Natural killer cell treated with Interleukin-12 subunit alpha and Interleukin-12 subunit beta and Interleukin-15 and Interleukin-18, amount 100 ng/mL, for 72 hours (primary cell): ENCODE results near the gene KRTAP2-3. TPM values are rescaled to one million over a fixed set of nuclear protein-coding genes. Genes with fewer than 3 reads are reported as not detected.

Source experiments
- ATAC-seq, 2 donors: fragments of 150-1000 bp; cut with Tn5 transposase in 1 of 2; sonication (Bioruptor Pico), chemical (Tn5 transposase) in 1 of 2; 2 replicates each; pipeline ENCODE4 v1.10.0; 2021
- DNase-seq: peaks from one replicate; pipeline ENCODE4 v3.0.0; 2022; ENCODE audit warnings: low spot score
- H3K27ac Mint-ChIP-seq, 2 donors: 1 replicate in 1 of 2; 2 replicates in 1 of 2; pipeline ENCODE4 v1.8.0; 2022; ENCODE audit warnings: mixed read lengths in 2 of 2, mild to moderate bottlenecking in 1 of 2, moderate library complexity in 1 of 2
- H3K27me3 Mint-ChIP-seq, 2 donors: 1 replicate in 1 of 2; 2 replicates in 1 of 2; pipeline ENCODE4 v1.8.0; 2022; ENCODE audit warnings: mixed read lengths in 2 of 2
- H3K36me3 Mint-ChIP-seq: one replicate; pipeline ENCODE4 v1.8.0; 2022; ENCODE audit warnings: mixed read lengths
- H3K4me1 Mint-ChIP-seq, 2 donors: 1 replicate in 1 of 2; 2 replicates in 1 of 2; pipeline ENCODE4 v1.8.0; 2022; ENCODE audit warnings: low read depth in 2 of 2, mixed read lengths in 2 of 2, mild to moderate bottlenecking in 1 of 2
- H3K4me3 Mint-ChIP-seq: one replicate; pipeline ENCODE4 v1.8.0; 2022; ENCODE audit warnings: mixed read lengths
- H3K9me3 Mint-ChIP-seq: 2 replicates; pipeline ENCODE4 v1.8.0; 2022; ENCODE audit warnings: mixed read lengths
- total RNA-seq, 2 donors: library from RNA; stranded (reverse); gene quantifications; one replicate each; pipeline ENCODE4 v1.2.3, GENCODE V29; 2022

KRTAP2-3 gene
- total RNA-seq, 2 donors from 2014 or later = not detected

- no peaks in the 10 kb centered on the region for H3K9me3 Mint-ChIP-seq
- no peak for DNase-seq
- H3K4me1 Mint-ChIP-seq = no peaks in the 10 kb centered on the region
- ATAC-seq = no peak
- no peak overlapping the region for H3K4me3 Mint-ChIP-seq
- H3K27me3 Mint-ChIP-seq = peaks cover 18 to 40% of the 10 kb centered on the region in 2 donors
- H3K36me3 Mint-ChIP-seq = no peaks in the 10 kb centered on the region
- no peak overlapping the region for H3K27ac Mint-ChIP-seq
These were observed 50.0 kb downstream of the KRTAP2-3 start for GRCh38 chr17:41009936-41010335.

DNA sequence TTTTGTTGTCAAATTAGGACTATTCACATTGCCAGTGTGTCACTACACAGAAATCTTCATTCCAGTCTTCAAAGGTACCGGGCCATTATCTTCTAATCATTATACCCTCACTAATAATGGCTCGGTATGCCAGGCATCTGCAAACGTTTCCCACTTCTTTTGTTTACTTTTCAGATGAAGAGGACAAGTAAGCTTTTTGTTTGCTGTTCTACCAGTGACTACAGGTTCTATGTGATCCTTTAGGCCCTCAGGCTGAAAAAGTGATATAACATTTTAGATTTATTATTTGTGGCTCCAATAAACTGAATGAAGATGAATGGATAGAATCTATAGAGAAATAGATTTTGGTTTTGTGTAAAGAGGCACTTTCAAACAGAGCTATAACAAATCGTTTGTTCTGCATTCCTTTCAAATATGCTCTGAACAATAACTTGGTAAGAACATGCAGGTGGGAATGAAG, 50.6 kb downstream of the KRTAP2-3 start:
- DNase-seq (no peak), ATAC-seq (no peak)
- Mint-ChIP-seq H3K4me3 (no peak overlapping the region), H3K4me1 (no peaks in the 10 kb centered on the region), H3K27ac (no peak overlapping the region), H3K9me3 (no peaks in the 10 kb centered on the region), H3K27me3 (peaks cover 15 to 41% of the 10 kb centered on the region in 2 donors), H3K36me3 (no peaks in the 10 kb centered on the region)

Other genes starting within 250 kb of the KRTAP2-3 start
- 10 to 100 TPM; 26.8 to 42.3 TPM for gene KRT10, start 237.5 kb downstream of the KRTAP2-3 start, total RNA-seq
- not detected for gene KRT12, start 192.9 kb downstream of the KRTAP2-3 start, total RNA-seq
- not detected for gene KRT20, start 174.9 kb downstream of the KRTAP2-3 start, total RNA-seq
- not detected for gene KRT23, start 122.5 kb downstream of the KRTAP2-3 start, total RNA-seq
- not detected for gene KRT39, start 93.2 kb downstream of the KRTAP2-3 start, total RNA-seq
- not detected for gene KRT40, start 75.8 kb downstream of the KRTAP2-3 start, total RNA-seq
- gene KRTAP3-3, start 66.0 kb downstream of the KRTAP2-3 start, total RNA-seq = not detected
- gene KRTAP3-2, start 60.2 kb downstream of the KRTAP2-3 start, total RNA-seq = not detected
- not detected for gene KRTAP3-1, start 51.0 kb downstream of the KRTAP2-3 start, total RNA-seq
- not detected for gene KRTAP1-5, start 32.9 kb downstream of the KRTAP2-3 start, total RNA-seq
- gene KRTAP1-4, start 29.9 kb downstream of the KRTAP2-3 start, total RNA-seq = not detected
- not detected for gene KRTAP1-3, start 25.2 kb downstream of the KRTAP2-3 start, total RNA-seq
- not detected for gene KRTAP1-1, start 18.7 kb downstream of the KRTAP2-3 start, total RNA-seq
- gene KRTAP2-1, start 12.8 kb downstream of the KRTAP2-3 start, total RNA-seq = not detected
- gene KRTAP2-2, start 4.9 kb downstream of the KRTAP2-3 start, total RNA-seq = not detected
- gene KRTAP2-4, start 5.8 kb upstream of the KRTAP2-3 start, total RNA-seq = not detected
- gene KRTAP4-7, start 24.0 kb upstream of the KRTAP2-3 start, total RNA-seq = not detected
- not detected for gene KRTAP4-8, start 38.0 kb upstream of the KRTAP2-3 start, total RNA-seq
- gene KRTAP4-16, start 42.1 kb upstream of the KRTAP2-3 start, total RNA-seq = not detected
- gene KRTAP4-9, start 45.3 kb upstream of the KRTAP2-3 start, total RNA-seq = not detected
- gene KRTAP4-11, start 58.3 kb upstream of the KRTAP2-3 start, total RNA-seq = not detected
- not detected for gene KRTAP4-12, start 64.1 kb upstream of the KRTAP2-3 start, total RNA-seq
- gene KRTAP4-6, start 80.4 kb upstream of the KRTAP2-3 start, total RNA-seq = not detected
- gene KRTAP4-5, start 89.7 kb upstream of the KRTAP2-3 start, total RNA-seq = not detected
- gene KRTAP4-4, start 100.6 kb upstream of the KRTAP2-3 start, total RNA-seq = not detected
- gene KRTAP4-3, start 108.1 kb upstream of the KRTAP2-3 start, total RNA-seq = not detected
- not detected for gene KRTAP4-2, start 118.1 kb upstream of the KRTAP2-3 start, total RNA-seq
- not detected for gene KRTAP4-1, start 124.8 kb upstream of the KRTAP2-3 start, total RNA-seq
- gene KRTAP9-1, start 129.8 kb upstream of the KRTAP2-3 start, total RNA-seq = not detected
- not detected for gene KRTAP9-2, start 166.5 kb upstream of the KRTAP2-3 start, total RNA-seq
- not detected for gene KRTAP9-3, start 172.3 kb upstream of the KRTAP2-3 start, total RNA-seq
- gene KRTAP9-8, start 177.9 kb upstream of the KRTAP2-3 start, total RNA-seq = not detected
- gene KRTAP9-4, start 189.6 kb upstream of the KRTAP2-3 start, total RNA-seq = not detected
- gene KRTAP9-9, start 195.3 kb upstream of the KRTAP2-3 start, total RNA-seq = not detected
- not detected for gene KRTAP9-6, start 205.3 kb upstream of the KRTAP2-3 start, total RNA-seq
- gene KRTAP9-7, start 215.6 kb upstream of the KRTAP2-3 start, total RNA-seq = not detected
- not detected for gene KRTAP29-1, start 242.7 kb upstream of the KRTAP2-3 start, total RNA-seq
- not detected for gene KRTAP16-1, start 249.2 kb upstream of the KRTAP2-3 start, total RNA-seq